HepG2 (cell line): Measurements from ENCODE around the gene PLEKHN1. TPM values are rescaled to one million over a fixed set of nuclear protein-coding genes. Genes with fewer than 3 reads are reported as not detected.

Experiments used
- FIP1L1 ChIP-seq: fragments of 200-400 bp; formaldehyde crosslinking; IDR thresholded peaks from 2 replicates; pipeline ENCODE4 v1.6.1; 2018; ENCODE audit warnings: low read depth, mild to moderate bottlenecking, low read length, moderate library complexity, borderline replicate concordance; ENCODE audit not compliant: insufficient read depth
- FOXC1 ChIP-seq: sonication (generic); formaldehyde crosslinking; IDR thresholded peaks from 2 replicates; pipeline ENCODE4 v1.8.0; 2022; ENCODE audit warnings: mild to moderate bottlenecking, missing genetic modification reagents, borderline replicate concordance
- ISL2 ChIP-seq: sonication (generic); formaldehyde crosslinking; IDR thresholded peaks from 2 replicates; pipeline ENCODE4 v1.5.0; 2020; ENCODE audit warnings: missing genetic modification reagents
- ZFP41 ChIP-seq: sonication (generic); formaldehyde crosslinking; IDR thresholded peaks from 2 replicates; pipeline ENCODE4 v1.4.0; 2020; ENCODE audit warnings: mild to moderate bottlenecking, missing genetic modification reagents, borderline replicate concordance
- ZNF3 ChIP-seq: IDR thresholded peaks from 2 replicates; pipeline ENCODE4 v1.7.0; 2017; ENCODE audit warnings: inconsistent platforms
- ZNF317 ChIP-seq: sonication (generic); formaldehyde crosslinking; IDR thresholded peaks from 2 replicates; pipeline ENCODE4 v1.5.0; 2020; ENCODE audit warnings: mild to moderate bottlenecking, missing genetic modification reagents
- ZNF33A ChIP-seq: sonication (generic); formaldehyde crosslinking; IDR thresholded peaks from 2 replicates; pipeline ENCODE4 v1.5.1; 2020; ENCODE audit warnings: missing genetic modification reagents, mild to moderate bottlenecking, moderate library complexity, borderline replicate concordance
- ZNF570 ChIP-seq: sonication (generic); formaldehyde crosslinking; IDR thresholded peaks from 2 replicates; pipeline ENCODE4 v1.4.0; 2020; ENCODE audit warnings: mild to moderate bottlenecking, missing genetic modification reagents, borderline replicate concordance
- ZNF749 ChIP-seq: sonication (generic); formaldehyde crosslinking; IDR thresholded peaks from 2 replicates; pipeline ENCODE4 v1.8.0; 2022; ENCODE audit warnings: mild to moderate bottlenecking, missing genetic modification reagents, moderate library complexity, borderline replicate concordance
- ZNF766 ChIP-seq: sonication (generic); formaldehyde crosslinking; IDR thresholded peaks from 2 replicates; pipeline ENCODE4 v1.5.0; 2020; ENCODE audit warnings: missing genetic modification reagents, borderline replicate concordance
- polyA plus RNA-seq, 8 experiments: library from polyadenylated mRNA; depleted of rRNA in 3 of 8; stranded (reverse) in 7 of 8; unstranded in 1 of 8; fragments of >200 nt; fragmentation: Illumina TruSeq in 4 of 8; extraction: Trizol in 4 of 8; gene quantifications; 2 replicates each; pipeline versions ENCODE4 v1.2.1 to v1.2.3, GENCODE V29; 2011 to 2016; ENCODE audit warnings: low read depth in 4 of 8, missing spikeins in 1 of 8, mixed read lengths in 1 of 8; ENCODE audit not compliant: insufficient read depth in 1 of 8
- total RNA-seq, 5 experiments: library from RNA; depleted of rRNA; stranded (reverse); fragments of >200 nt; fragmentation: Illumina TruSeq; extraction: Trizol; gene quantifications; 2 replicates each; pipeline ENCODE4 v1.2.3, GENCODE V29; 2016; ENCODE audit warnings: low read depth in 1 of 5
- TF ChIP-seq, protein P1 (sequence below): sonication (generic); formaldehyde crosslinking; IDR thresholded peaks from 2 replicates; pipeline ENCODE4 v1.4.0; 2020; ENCODE audit warnings: mild to moderate bottlenecking, missing genetic modification reagents, borderline replicate concordance
- TF ChIP-seq, protein P2 (sequence below): sonication (generic); formaldehyde crosslinking; IDR thresholded peaks from 2 replicates; pipeline ENCODE4 v1.4.0; 2020; ENCODE audit warnings: mild to moderate bottlenecking, missing genetic modification reagents
- TF ChIP-seq, protein P3 (sequence below): sonication (generic); formaldehyde crosslinking; IDR thresholded peaks from 2 replicates; pipeline ENCODE4 v1.5.0; 2020; ENCODE audit warnings: mild to moderate bottlenecking, low read depth, missing genetic modification reagents, borderline replicate concordance
- TF ChIP-seq, protein P4 (sequence below): sonication (generic); formaldehyde crosslinking; IDR thresholded peaks from 2 replicates; pipeline ENCODE4 v1.8.0; 2022; ENCODE audit warnings: missing genetic modification reagents, mild to moderate bottlenecking, borderline replicate concordance
- TF ChIP-seq, protein P5 (sequence below): sonication (generic); formaldehyde crosslinking; IDR thresholded peaks from 2 replicates; pipeline ENCODE4 v1.9.0; 2022; ENCODE audit warnings: low read depth, missing genetic modification reagents

Gene PLEKHN1
- total and polyA plus RNA-seq, 2 of the 13 experiments (the other 11 are each of a cell fraction or from before 2014, with no cell fraction given): 0.42 to 0.58 TPM

DNA sequence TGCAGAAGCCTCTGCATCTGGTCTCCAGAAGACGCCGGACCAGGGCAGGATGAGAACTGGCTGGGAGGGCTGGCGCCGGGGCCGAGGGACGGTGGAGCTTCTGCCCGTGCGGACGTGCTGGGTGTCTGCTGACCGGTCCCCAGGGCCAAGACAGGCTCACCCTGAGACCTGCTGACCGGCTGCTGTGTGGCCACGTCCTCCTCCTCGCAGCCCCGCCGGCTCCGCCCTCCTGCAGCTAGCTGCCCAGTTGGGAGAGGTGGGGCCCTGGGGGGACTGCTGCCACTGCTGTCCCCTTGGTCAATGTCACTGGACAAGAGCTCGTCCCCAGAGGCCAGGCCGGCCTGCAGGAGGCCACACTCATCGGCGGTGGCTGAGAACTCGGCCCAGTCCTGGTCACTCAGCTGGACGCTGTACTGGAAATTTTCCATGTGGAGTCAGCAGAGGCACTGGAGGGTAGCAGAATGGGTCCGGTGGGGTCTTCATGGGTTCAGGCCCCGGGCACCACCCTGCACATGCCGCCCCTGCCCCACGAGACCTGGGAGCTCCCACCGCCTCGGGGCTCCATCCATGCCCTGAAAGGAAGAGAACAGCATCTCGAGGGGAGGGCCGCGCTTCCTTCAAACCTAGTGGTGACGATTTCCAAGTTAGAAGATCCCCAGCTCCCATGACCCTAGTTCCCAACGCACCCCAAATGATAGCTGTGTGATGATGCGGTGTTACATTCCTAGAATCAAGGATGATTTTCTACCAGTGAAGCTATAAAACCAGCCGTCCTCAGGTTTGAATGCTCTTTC, 14.5 kb downstream of the PLEKHN1 start (continued):
- TF ChIP-seq, protein P1, sequence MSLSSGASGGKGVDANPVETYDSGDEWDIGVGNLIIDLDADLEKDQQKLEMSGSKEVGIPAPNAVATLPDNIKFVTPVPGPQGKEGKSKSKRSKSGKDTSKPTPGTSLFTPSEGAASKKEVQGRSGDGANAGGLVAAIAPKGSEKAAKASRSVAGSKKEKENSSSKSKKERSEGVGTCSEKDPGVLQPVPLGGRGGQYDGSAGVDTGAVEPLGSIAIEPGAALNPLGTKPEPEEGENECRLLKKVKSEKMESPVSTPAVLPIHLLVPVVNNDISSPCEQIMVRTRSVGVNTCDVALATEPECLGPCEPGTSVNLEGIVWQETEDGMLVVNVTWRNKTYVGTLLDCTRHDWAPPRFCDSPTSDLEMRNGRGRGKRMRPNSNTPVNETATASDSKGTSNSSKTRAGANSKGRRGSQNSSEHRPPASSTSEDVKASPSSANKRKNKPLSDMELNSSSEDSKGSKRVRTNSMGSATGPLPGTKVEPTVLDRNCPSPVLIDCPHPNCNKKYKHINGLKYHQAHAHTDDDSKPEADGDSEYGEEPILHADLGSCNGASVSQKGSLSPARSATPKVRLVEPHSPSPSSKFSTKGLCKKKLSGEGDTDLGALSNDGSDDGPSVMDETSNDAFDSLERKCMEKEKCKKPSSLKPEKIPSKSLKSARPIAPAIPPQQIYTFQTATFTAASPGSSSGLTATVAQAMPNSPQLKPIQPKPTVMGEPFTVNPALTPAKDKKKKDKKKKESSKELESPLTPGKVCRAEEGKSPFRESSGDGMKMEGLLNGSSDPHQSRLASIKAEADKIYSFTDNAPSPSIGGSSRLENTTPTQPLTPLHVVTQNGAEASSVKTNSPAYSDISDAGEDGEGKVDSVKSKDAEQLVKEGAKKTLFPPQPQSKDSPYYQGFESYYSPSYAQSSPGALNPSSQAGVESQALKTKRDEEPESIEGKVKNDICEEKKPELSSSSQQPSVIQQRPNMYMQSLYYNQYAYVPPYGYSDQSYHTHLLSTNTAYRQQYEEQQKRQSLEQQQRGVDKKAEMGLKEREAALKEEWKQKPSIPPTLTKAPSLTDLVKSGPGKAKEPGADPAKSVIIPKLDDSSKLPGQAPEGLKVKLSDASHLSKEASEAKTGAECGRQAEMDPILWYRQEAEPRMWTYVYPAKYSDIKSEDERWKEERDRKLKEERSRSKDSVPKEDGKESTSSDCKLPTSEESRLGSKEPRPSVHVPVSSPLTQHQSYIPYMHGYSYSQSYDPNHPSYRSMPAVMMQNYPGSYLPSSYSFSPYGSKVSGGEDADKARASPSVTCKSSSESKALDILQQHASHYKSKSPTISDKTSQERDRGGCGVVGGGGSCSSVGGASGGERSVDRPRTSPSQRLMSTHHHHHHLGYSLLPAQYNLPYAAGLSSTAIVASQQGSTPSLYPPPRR (CRISPR knock-in tag): peak; percentile 36; the same call in 1 of the 2 replicates
- TF ChIP-seq, protein P2, sequence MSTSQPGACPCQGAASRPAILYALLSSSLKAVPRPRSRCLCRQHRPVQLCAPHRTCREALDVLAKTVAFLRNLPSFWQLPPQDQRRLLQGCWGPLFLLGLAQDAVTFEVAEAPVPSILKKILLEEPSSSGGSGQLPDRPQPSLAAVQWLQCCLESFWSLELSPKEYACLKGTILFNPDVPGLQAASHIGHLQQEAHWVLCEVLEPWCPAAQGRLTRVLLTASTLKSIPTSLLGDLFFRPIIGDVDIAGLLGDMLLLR (CRISPR knock-in tag): no peak
- no peak for TF ChIP-seq ZFP41 (CRISPR knock-in tag)
- no peak for TF ChIP-seq ZNF749
- TF ChIP-seq, protein P3, sequence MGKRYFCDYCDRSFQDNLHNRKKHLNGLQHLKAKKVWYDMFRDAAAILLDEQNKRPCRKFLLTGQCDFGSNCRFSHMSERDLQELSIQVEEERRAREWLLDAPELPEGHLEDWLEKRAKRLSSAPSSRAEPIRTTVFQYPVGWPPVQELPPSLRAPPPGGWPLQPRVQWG (CRISPR knock-in tag): no peak
- no peak for TF ChIP-seq ZNF317
- TF ChIP-seq, protein P4, sequence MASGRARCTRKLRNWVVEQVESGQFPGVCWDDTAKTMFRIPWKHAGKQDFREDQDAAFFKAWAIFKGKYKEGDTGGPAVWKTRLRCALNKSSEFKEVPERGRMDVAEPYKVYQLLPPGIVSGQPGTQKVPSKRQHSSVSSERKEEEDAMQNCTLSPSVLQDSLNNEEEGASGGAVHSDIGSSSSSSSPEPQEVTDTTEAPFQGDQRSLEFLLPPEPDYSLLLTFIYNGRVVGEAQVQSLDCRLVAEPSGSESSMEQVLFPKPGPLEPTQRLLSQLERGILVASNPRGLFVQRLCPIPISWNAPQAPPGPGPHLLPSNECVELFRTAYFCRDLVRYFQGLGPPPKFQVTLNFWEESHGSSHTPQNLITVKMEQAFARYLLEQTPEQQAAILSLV: peak; percentile 38; the same call in 1 of the 2 replicates
- TF ChIP-seq FOXC1 (CRISPR knock-in tag): no peak
- TF ChIP-seq ZNF3 (CRISPR knock-in tag): no peak
- TF ChIP-seq ZNF570: no peak
- TF ChIP-seq ISL2 (CRISPR knock-in tag): no peak; the same call in 1 of the 2 replicates
- no peak for TF ChIP-seq ZNF33A
- no peak for TF ChIP-seq FIP1L1
- TF ChIP-seq ZNF766 (CRISPR knock-in tag): no peak
- TF ChIP-seq, protein P5, sequence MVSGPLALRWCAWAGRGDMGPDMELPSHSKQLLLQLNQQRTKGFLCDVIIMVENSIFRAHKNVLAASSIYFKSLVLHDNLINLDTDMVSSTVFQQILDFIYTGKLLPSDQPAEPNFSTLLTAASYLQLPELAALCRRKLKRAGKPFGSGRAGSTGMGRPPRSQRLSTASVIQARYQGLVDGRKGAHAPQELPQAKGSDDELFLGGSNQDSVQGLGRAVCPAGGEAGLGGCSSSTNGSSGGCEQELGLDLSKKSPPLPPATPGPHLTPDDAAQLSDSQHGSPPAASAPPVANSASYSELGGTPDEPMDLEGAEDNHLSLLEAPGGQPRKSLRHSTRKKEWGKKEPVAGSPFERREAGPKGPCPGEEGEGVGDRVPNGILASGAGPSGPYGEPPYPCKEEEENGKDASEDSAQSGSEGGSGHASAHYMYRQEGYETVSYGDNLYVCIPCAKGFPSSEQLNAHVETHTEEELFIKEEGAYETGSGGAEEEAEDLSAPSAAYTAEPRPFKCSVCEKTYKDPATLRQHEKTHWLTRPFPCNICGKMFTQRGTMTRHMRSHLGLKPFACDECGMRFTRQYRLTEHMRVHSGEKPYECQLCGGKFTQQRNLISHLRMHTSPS (CRISPR knock-in tag): peak; percentile 65; the same call in 1 of the 2 replicates
